Parathyroid adenoma (tissue), 2 donors: Measurements from ENCODE around the gene PRELP.

Experiments used
- H2AFZ ChIP-seq: fragments of 300-600 bp; sonication (generic); one replicate; pipeline ENCODE4 v1.7.0; 2017; ENCODE audit warnings: antibody characterized with exemption, mild to moderate bottlenecking
- H3K27ac ChIP-seq: fragments of 300-600 bp; sonication (generic); one replicate; pipeline ENCODE4 v1.7.0; 2017
- H3K27me3 ChIP-seq: fragments of 300-600 bp; sonication (generic); one replicate; pipeline ENCODE4 v1.7.0; 2017; ENCODE audit warnings: low read length; ENCODE audit not compliant: control insufficient read depth, insufficient read depth
- H3K36me3 ChIP-seq: fragments of 300-600 bp; sonication (generic); one replicate; pipeline ENCODE4 v1.7.0; 2017; ENCODE audit warnings: low read length; ENCODE audit not compliant: control insufficient read depth, insufficient read depth
- H3K4me1 ChIP-seq: fragments of 300-600 bp; sonication (generic); one replicate; pipeline ENCODE4 v1.7.0; 2017; ENCODE audit warnings: control low read depth
- H3K4me2 ChIP-seq: fragments of 300-600 bp; sonication (generic); one replicate; pipeline ENCODE4 v1.7.0; 2017; ENCODE audit warnings: low read length
- H3K4me3 ChIP-seq: fragments of 300-600 bp; sonication (generic); one replicate; pipeline ENCODE4 v1.7.0; 2017; ENCODE audit warnings: low read depth, low read length
- H3K79me2 ChIP-seq: fragments of 300-600 bp; sonication (generic); one replicate; pipeline ENCODE4 v1.7.0; 2017; ENCODE audit warnings: control low read depth
- H3K9ac ChIP-seq: fragments of 300-600 bp; sonication (generic); one replicate; pipeline ENCODE4 v1.7.0; 2017; ENCODE audit warnings: mild to moderate bottlenecking
- H3K9me3 ChIP-seq: fragments of 300-600 bp; sonication (generic); one replicate; pipeline ENCODE4 v1.7.0; 2017; ENCODE audit warnings: low read length; ENCODE audit not compliant: control insufficient read depth
- TF ChIP-seq, protein P1 (sequence below): fragments of 300-600 bp; sonication (generic); IDR thresholded peaks from one replicate; pipeline ENCODE4 v1.7.0; 2017; ENCODE audit warnings: antibody characterized with exemption, mild to moderate bottlenecking
- donor health status: primary hyperparathyroidism.

Gene PRELP

DNA sequence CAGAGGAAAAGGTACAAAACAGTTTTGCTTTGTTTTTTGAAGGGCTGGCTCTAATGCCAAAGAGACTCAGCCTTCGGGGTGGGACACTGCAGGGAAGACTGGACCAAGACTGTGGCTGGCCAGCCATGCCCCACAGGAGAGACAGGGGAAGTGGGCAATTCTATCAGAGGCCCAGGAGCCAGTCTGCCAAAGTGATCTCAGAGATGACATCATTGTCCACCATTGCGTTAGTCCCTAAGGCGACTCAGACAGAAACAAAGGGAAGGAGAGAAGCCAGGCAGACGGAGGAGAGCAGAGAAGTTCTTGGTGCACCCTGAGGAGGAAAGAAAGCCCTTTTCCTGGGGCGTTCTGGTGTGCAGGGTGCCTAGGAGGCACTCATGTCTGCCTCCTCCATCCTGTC, 44.7 kb downstream of the PRELP start:
- Histone ChIP-seq H3K4me2 (no peak overlapping the region), H3K36me3 (no peaks in the 10 kb centered on the region), H3K4me3 (no peak overlapping the region), H3K4me1 (no peaks in the 10 kb centered on the region), H3K27ac (no peak overlapping the region), H3K79me2 (no peaks in the 10 kb centered on the region), H3K9me3 (no peaks in the 10 kb centered on the region), H3K9ac (no peak overlapping the region), H2AFZ (no peak overlapping the region), H3K27me3 (no peaks in the 10 kb centered on the region)
- TF ChIP-seq, protein P1, sequence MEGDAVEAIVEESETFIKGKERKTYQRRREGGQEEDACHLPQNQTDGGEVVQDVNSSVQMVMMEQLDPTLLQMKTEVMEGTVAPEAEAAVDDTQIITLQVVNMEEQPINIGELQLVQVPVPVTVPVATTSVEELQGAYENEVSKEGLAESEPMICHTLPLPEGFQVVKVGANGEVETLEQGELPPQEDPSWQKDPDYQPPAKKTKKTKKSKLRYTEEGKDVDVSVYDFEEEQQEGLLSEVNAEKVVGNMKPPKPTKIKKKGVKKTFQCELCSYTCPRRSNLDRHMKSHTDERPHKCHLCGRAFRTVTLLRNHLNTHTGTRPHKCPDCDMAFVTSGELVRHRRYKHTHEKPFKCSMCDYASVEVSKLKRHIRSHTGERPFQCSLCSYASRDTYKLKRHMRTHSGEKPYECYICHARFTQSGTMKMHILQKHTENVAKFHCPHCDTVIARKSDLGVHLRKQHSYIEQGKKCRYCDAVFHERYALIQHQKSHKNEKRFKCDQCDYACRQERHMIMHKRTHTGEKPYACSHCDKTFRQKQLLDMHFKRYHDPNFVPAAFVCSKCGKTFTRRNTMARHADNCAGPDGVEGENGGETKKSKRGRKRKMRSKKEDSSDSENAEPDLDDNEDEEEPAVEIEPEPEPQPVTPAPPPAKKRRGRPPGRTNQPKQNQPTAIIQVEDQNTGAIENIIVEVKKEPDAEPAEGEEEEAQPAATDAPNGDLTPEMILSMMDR: no peak

DNA sequence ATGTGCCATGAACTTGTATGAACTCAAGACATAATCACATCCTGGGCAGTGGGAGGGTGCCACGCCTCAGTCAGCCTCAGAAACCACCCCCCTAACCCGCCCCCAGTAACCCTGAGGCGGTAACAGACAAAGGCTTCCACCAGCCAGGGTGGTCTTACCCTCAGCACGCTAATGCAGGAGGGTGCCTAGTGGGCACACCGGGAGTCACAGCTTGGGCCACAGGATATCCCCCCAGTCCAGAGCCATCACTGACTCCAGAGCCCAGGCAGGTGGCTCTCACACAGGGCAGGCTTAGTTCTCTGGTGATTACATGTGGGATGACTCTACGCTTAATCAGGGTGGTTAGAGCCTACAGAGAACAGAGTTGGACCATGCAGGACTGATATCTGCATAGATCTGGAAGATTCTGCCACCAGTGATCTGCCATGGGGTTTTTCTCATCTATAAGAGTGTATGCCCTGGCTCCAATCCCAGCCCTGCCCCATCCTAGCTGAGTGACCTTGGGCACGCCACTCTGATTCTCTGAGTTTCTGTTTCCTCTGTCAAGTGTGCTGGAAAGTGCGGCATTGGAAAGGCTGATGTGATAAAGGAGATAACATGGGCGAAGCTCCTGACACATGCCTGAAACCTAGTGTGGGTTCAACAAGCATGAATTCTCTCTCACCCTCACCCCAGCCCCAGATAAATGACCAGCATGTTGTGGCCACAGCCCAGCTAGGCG, 45.6 kb downstream of the PRELP start:
- Histone ChIP-seq H3K4me3 (no peak overlapping the region), H3K4me2 (no peak overlapping the region), H2AFZ (no peak overlapping the region), H3K36me3 (no peaks in the 10 kb centered on the region), H3K4me1 (no peaks in the 10 kb centered on the region), H3K27ac (no peak overlapping the region), H3K9me3 (no peaks in the 10 kb centered on the region), H3K79me2 (no peaks in the 10 kb centered on the region), H3K9ac (no peak overlapping the region), H3K27me3 (no peaks in the 10 kb centered on the region)
- TF ChIP-seq, protein P1: no peak

DNA sequence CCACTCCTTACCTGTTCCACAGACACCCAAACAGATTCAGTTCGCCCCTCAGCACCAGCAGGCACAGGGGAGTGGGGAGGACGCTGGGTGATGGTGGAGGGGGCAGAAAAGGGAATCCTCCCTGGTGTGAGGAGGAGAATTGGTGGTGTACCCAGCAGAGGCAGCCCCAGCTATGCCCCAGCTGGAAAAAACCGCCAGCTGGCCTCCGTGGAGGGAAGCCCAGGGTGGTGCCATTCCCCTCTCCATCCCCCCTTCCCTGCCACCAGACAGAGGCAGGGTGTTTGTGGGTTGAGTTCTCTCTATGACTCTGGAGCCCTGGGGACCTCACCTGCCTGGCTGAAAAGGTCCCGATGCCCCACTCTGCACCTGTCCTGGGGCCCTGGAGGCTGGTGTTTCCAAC, 46.2 kb downstream of the PRELP start:
- Histone ChIP-seq H3K4me2 (no peak overlapping the region), H3K27me3 (no peaks in the 10 kb centered on the region), H2AFZ (no peak overlapping the region), H3K4me3 (no peak overlapping the region), H3K9ac (no peak overlapping the region), H3K36me3 (no peaks in the 10 kb centered on the region), H3K27ac (no peak overlapping the region), H3K79me2 (no peaks in the 10 kb centered on the region), H3K9me3 (no peaks in the 10 kb centered on the region), H3K4me1 (no peaks in the 10 kb centered on the region)
- TF ChIP-seq, protein P1: no peak

DNA sequence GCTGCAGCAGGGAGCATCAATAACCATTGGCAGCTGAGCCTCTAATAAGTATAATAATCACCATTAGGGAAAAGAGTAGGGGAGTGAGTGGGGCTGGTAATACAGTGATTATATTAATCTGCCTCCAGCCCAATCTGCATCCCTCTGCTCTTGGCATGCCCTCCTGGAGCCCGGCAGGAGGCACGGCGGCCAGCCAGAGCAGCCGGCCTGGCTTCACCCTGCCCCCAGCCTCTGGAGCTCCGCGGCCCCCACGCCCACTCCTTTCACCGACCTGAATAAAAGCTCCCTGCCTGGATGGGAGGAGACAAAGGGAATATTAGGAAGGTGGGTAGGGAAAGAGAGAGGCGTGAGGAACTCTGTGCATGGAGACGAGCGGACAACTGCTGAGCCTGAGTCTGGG, 46.6 kb downstream of the PRELP start:
- H3K4me3 ChIP-seq: no peak overlapping the region
- H3K4me2 ChIP-seq: no peak overlapping the region
- no peaks in the 10 kb centered on the region for H3K79me2 ChIP-seq
- no peaks in the 10 kb centered on the region for H3K36me3 ChIP-seq
- H3K4me1 ChIP-seq: no peaks in the 10 kb centered on the region
- no peaks in the 10 kb centered on the region for H3K27me3 ChIP-seq
- H3K9ac ChIP-seq: no peak overlapping the region
- TF ChIP-seq, protein P1: no peak
- no peaks in the 10 kb centered on the region for H3K9me3 ChIP-seq
- no peak overlapping the region for H2AFZ ChIP-seq
- no peak overlapping the region for H3K27ac ChIP-seq

GRCh38 chr1:203523667-203524066, 48.1 kb downstream of the PRELP start:
- H3K27ac ChIP-seq: no peak overlapping the region

More at GRCh38 chr1:203523667-203524066, 48.1 kb downstream of the PRELP start:
- Histone ChIP-seq H3K27me3 (no peaks in the 10 kb centered on the region), H3K9me3 (no peaks in the 10 kb centered on the region), H2AFZ (no peak overlapping the region), H3K79me2 (no peaks in the 10 kb centered on the region), H3K4me1 (no peaks in the 10 kb centered on the region), H3K4me2 (no peak overlapping the region), H3K9ac (no peak overlapping the region), H3K36me3 (no peaks in the 10 kb centered on the region), H3K4me3 (no peak overlapping the region)
- TF ChIP-seq, protein P1: no peak
